NCI-H187 (cell line): Measurements from ENCODE around the gene PLCH1.

Source experiments
- DNase-seq, 2 experiments: peaks; one replicate each; lab custom pipeline; 2025; lab: John Stamatoyannopoulos, UW

The PLCH1 gene

DNA sequence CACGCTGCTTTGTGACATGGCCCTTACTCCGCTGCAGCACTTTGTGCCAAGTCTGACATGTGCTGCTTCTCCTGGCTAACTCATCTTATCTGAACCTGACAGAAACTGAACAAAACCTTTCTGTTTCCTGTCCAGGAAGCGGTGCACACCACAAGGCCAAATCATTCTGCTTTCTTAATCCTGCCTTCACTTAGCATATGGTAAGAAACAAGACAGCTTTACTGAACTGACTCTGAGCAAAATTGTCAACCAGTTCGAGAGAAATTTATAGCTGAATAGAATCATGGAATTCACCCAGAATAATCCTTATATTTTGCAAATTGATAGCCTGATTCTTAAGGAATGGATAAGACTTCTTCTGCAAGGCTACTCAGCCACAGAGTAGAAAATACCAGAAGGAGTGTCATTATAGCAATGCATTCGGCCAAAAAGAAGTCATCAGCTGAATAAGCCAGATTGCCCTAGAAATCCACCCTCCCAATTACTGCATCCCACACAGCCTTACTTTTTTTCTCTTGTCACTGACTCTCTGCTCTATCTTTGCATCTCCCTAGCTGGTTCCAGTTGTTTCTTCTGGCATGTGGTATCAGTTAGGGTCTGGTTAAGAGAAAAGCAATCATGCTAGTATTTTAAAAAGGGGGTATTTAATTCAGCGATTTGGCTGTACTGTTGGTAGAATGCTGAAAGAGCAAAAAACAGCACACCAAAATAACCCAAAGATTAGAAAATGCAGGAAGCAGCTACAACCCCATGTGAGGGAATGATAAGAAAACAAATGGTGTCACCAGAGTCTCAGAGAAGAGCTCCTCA lies 409.8 kb downstream of the PLCH1 start:
- no peak for DNase-seq

GRCh38 chr3:155334215-155334913 lies 410.5 kb downstream of the PLCH1 start:
- DNase-seq = no peak

DNA sequence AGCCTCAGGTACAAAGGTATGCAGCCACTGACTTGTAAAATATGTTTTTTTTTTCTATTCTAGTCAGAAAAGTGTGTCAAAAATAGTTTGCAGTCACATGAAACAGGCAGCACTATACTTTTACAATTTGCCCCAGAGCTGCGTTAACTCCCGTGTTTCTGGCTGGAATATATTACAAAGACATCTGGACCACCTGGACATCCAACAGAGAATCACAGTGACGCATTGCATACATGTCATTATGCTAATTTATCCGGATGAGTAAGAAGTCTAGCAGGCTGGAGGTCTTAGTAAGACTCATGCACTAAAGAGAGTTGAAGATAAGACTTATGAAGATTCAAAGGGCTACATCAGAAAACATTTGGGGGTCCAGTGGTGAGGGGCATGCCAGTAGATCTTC lies 412.2 kb downstream of the PLCH1 start:
- DNase-seq = no peak

- DNase-seq = no peak
Measured at GRCh38 chr3:155331078-155331477, 413.8 kb downstream of the PLCH1 start.

DNA sequence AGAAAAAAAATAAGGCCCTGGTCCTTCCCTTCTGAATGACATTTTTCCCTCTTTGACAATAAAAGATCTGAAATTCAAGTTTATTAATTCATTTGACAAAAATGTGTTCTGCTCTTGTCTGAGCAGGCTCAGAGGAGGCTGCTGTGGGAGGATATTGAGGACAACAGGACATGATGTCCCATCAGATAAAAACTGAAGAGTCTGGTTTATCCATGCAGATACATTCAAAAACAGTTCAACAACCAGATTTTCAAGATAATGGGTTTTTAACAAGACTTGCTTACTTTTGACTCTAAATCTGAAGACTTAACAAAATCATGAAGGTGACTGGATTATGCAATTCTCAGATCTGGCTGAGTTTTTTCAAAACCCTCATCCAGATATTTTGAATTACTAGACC lies 414.5 kb downstream of the PLCH1 start:
- DNase-seq = no peak

- no peak for DNase-seq
Measured at GRCh38 chr3:155329513-155330048, 415.3 kb downstream of the PLCH1 start.

- DNase-seq = no peak
Measured at GRCh38 chr3:155327871-155328270, 417.0 kb downstream of the PLCH1 start.

- DNase-seq = no peak
Measured at GRCh38 chr3:155327430-155327829, 417.4 kb downstream of the PLCH1 start.

DNA sequence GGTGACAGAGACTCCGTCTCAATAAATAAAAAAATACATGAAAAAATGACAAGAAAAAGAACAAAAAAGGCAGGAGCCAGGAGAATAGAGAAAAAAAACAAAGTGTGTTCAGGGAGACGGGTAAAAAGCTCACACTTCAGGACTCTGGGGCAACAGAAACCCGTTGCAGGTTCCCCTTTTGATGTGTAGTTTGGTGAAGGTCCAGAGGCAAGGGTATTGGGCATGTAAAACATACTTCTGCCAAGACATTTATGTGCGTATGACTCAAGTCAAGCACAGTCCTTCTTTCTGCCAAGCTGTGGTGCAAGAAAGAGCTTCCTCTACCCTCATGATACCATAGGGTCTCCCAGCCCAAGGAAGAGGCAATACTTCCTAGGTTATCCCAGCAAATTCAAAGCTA lies 418.0 kb downstream of the PLCH1 start:
- no peak for DNase-seq

DNA sequence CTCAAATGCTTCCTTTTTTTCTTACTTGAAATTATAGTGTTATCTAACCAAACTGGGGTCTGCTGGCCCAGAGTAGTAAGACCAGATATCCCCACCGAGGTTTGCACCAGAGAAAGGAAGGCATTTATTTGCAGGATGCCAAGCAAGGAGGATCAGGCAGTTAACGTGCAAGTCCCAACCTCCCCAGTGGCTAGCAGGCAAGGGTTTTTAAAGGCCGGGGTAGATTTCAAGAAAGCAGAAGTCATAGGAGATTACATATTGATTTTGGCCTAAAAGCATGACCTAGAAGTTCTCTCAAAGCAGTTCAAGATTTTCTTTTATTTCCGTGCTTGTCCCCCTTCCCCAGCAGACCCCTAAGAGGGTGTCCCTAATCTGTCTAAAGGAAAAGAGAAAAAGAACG lies 418.6 kb downstream of the PLCH1 start:
- no peak for DNase-seq
